ENCODE measurements around the gene ADRB1. TPM values are rescaled to one million over a fixed set of nuclear protein-coding genes. Genes with fewer than 3 reads are reported as not detected.

The ADRB1 gene
- total and polyA plus RNA-seq, 2 experiments from 2014 or later = 0.10 to 1.2 TPM

- Histone ChIP-seq H3K27ac (no peak overlapping the region), H2AFZ (no peak overlapping the region), H3K4me3 (no peak overlapping the region), H3K9me3 (ENCODE audit: low read depth) (no peaks in the 10 kb centered on the region), H3K79me2 (no peaks in the 10 kb centered on the region), H3K27me3 (no peaks in the 10 kb centered on the region), H3K4me2 (no peak overlapping the region), H3K4me1 (ENCODE audit: insufficient read depth) (no peaks in the 10 kb centered on the region), H3K36me3 (replicated peaks; ENCODE audit: insufficient read depth, low read depth) (no peaks in the 10 kb centered on the region), H3K9me2 (replicated peaks; ENCODE audit: insufficient read depth) (no peaks in the 10 kb centered on the region), H4K20me1 (ENCODE audit: insufficient read depth, poor library complexity, severe bottlenecking) (no peaks in the 10 kb centered on the region)
- 45% methylated on average over 1 of the region's 1 CpG for WGBS (ENCODE audit: low lambda C conversion rate, missing lambda C conversion rate)
- TF ChIP-seq EZH2 (IDR thresholded peaks at IDR 0.05; ENCODE audit: borderline replicate concordance) (no peak), EZH2phosphoT487 (IDR thresholded peaks at IDR 0.05; ENCODE audit: low read depth, severe bottlenecking, unreplicated experiment) (no peak)
- TF ChIP-seq, protein P1, sequence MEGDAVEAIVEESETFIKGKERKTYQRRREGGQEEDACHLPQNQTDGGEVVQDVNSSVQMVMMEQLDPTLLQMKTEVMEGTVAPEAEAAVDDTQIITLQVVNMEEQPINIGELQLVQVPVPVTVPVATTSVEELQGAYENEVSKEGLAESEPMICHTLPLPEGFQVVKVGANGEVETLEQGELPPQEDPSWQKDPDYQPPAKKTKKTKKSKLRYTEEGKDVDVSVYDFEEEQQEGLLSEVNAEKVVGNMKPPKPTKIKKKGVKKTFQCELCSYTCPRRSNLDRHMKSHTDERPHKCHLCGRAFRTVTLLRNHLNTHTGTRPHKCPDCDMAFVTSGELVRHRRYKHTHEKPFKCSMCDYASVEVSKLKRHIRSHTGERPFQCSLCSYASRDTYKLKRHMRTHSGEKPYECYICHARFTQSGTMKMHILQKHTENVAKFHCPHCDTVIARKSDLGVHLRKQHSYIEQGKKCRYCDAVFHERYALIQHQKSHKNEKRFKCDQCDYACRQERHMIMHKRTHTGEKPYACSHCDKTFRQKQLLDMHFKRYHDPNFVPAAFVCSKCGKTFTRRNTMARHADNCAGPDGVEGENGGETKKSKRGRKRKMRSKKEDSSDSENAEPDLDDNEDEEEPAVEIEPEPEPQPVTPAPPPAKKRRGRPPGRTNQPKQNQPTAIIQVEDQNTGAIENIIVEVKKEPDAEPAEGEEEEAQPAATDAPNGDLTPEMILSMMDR (IDR thresholded peaks at IDR 0.05; ENCODE audit: poor library complexity) = no peak
- no peak for DNase-seq (ENCODE audit: low spot score)
Measured at GRCh38 chr10:114015708-114016107, 28.0 kb upstream of the ADRB1 start.

- TF ChIP-seq EZH2phosphoT487 (IDR thresholded peaks at IDR 0.05; ENCODE audit: low read depth, severe bottlenecking, unreplicated experiment) = no peak
- TF ChIP-seq, protein P1 (IDR thresholded peaks at IDR 0.05; ENCODE audit: poor library complexity) = no peak
- no peak for TF ChIP-seq EZH2 (IDR thresholded peaks at IDR 0.05; ENCODE audit: borderline replicate concordance)
- Histone ChIP-seq H3K79me2 (no peaks in the 10 kb centered on the region), H3K27ac (no peak overlapping the region), H3K4me3 (no peak overlapping the region), H4K20me1 (ENCODE audit: insufficient read depth, poor library complexity, severe bottlenecking) (no peaks in the 10 kb centered on the region), H3K4me2 (no peak overlapping the region), H3K4me1 (ENCODE audit: insufficient read depth) (no peaks in the 10 kb centered on the region), H3K27me3 (no peaks in the 10 kb centered on the region), H3K9me2 (replicated peaks; ENCODE audit: insufficient read depth) (no peaks in the 10 kb centered on the region), H2AFZ (no peak overlapping the region), H3K9me3 (ENCODE audit: low read depth) (no peaks in the 10 kb centered on the region), H3K36me3 (replicated peaks; ENCODE audit: insufficient read depth, low read depth) (no peaks in the 10 kb centered on the region)
- DNase-seq (ENCODE audit: low spot score) = no peak
- 81% methylated on average over 6 of the region's 6 CpGs for WGBS (ENCODE audit: low lambda C conversion rate, missing lambda C conversion rate)
Measured at GRCh38 chr10:114017271-114017670, 26.4 kb upstream of the ADRB1 start.

GRCh38 chr10:114017873-114018272 is 25.8 kb upstream of the ADRB1 start:
- H4K20me1 ChIP-seq (ENCODE audit: insufficient read depth, poor library complexity, severe bottlenecking) = no peaks in the 10 kb centered on the region
- TF ChIP-seq EZH2 (IDR thresholded peaks at IDR 0.05; ENCODE audit: borderline replicate concordance) (no peak), EZH2phosphoT487 (IDR thresholded peaks at IDR 0.05; ENCODE audit: low read depth, severe bottlenecking, unreplicated experiment) (no peak)
- TF ChIP-seq, protein P1 (IDR thresholded peaks at IDR 0.05; ENCODE audit: poor library complexity) = no peak
- no peak overlapping the region for H3K27ac ChIP-seq
- 69% methylated on average over 5 of the region's 5 CpGs for WGBS (ENCODE audit: low lambda C conversion rate, missing lambda C conversion rate)
- H3K4me3 ChIP-seq = no peak overlapping the region
- H3K9me2 ChIP-seq (replicated peaks; ENCODE audit: insufficient read depth) = no peaks in the 10 kb centered on the region
- H3K4me1 ChIP-seq (ENCODE audit: insufficient read depth) = no peaks in the 10 kb centered on the region
- no peak for DNase-seq (ENCODE audit: low spot score)
- no peaks in the 10 kb centered on the region for H3K9me3 ChIP-seq (ENCODE audit: low read depth)
- H3K27me3 ChIP-seq = no peaks in the 10 kb centered on the region
- H3K4me2 ChIP-seq = no peak overlapping the region
- no peaks in the 10 kb centered on the region for H3K36me3 ChIP-seq (replicated peaks; ENCODE audit: insufficient read depth, low read depth)
- no peak overlapping the region for H2AFZ ChIP-seq
- no peaks in the 10 kb centered on the region for H3K79me2 ChIP-seq

- H3K4me1 ChIP-seq (ENCODE audit: insufficient read depth) = no peaks in the 10 kb centered on the region
Measured at GRCh38 chr10:114019226-114019625, 24.4 kb upstream of the ADRB1 start.

More at GRCh38 chr10:114019226-114019625, 24.4 kb upstream of the ADRB1 start:
- Histone ChIP-seq H3K27ac (no peak overlapping the region), H3K9me3 (ENCODE audit: low read depth) (no peaks in the 10 kb centered on the region), H4K20me1 (ENCODE audit: insufficient read depth, poor library complexity, severe bottlenecking) (no peaks in the 10 kb centered on the region), H3K36me3 (replicated peaks; ENCODE audit: insufficient read depth, low read depth) (no peaks in the 10 kb centered on the region), H3K9me2 (replicated peaks; ENCODE audit: insufficient read depth) (no peaks in the 10 kb centered on the region), H3K4me2 (no peak overlapping the region), H2AFZ (no peak overlapping the region), H3K27me3 (no peaks in the 10 kb centered on the region), H3K79me2 (no peaks in the 10 kb centered on the region), H3K4me3 (no peak overlapping the region)
- no peak for DNase-seq (ENCODE audit: low spot score)
- TF ChIP-seq EZH2 (IDR thresholded peaks at IDR 0.05; ENCODE audit: borderline replicate concordance) (no peak), EZH2phosphoT487 (IDR thresholded peaks at IDR 0.05; ENCODE audit: low read depth, severe bottlenecking, unreplicated experiment) (no peak)
- TF ChIP-seq, protein P1 (IDR thresholded peaks at IDR 0.05; ENCODE audit: poor library complexity) = no peak
- 90% methylated on average over 4 of the region's 4 CpGs for WGBS (ENCODE audit: low lambda C conversion rate, missing lambda C conversion rate)

All from hepatocyte (in vitro differentiated cells).